NCI-H1694 treated with DMSO at 0.1 percent for 48 hours (cell line): Measurements from ENCODE around the gene RNF220.
"Not testable (repeated sequence)": the region's sequence is repeated elsewhere in the genome, so short reads cannot be mapped to it uniquely, and the experiment has no call there.

Experiments used
- DNase-seq: peaks from one replicate; lab custom pipeline; 2025; lab: John Stamatoyannopoulos, UW

The RNF220 gene

DNA sequence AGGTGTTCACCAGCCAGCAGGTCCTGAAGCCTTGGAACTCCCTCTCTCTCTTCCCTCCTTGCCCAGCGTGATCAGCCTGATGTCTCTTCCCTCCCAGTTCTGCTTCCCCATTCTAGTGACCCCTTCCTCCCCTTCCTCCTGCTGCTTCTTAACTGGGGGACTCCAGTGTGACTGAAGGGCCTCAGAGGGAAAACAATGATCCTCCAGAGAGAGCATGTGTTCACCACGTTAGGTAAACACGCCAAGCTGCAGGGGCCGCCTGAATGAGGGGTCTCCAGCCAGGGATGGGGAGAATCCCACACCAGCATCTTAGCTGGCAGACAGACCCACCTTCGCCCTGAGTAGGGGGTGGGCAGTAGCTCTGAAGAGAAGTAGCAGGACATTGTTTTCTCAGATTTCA, 144.5 kb downstream of the RNF220 start:
- DNase-seq, result no peak

- DNase-seq, result no peak
These were observed 148.2 kb downstream of the RNF220 start for GRCh38 chr1:44553127-44553758.

GRCh38 chr1:44553771-44554170, 148.7 kb downstream of the RNF220 start:
- DNase-seq, result no peak

DNA sequence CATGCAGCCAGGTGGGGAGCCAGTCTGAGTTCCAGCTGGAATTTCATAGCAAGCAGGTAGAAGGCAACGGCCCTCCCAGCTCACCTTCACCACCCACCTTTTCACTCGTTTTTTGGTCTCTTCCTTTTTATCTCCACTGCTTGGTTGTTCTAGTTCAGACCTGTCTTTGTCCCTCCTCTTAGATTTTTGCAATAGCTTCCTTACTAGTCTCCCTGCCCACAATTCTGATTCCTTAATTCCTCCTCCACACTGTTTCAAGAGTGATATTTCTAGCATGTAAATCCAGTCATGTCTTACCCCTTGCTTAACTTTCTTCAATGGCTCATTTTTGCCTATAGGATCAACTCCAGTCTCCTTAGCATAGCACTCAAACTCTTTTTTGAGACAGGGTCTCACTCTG, 149.7 kb downstream of the RNF220 start:
- no peak for DNase-seq

- no peak for DNase-seq
These were observed 152.7 kb downstream of the RNF220 start for GRCh38 chr1:44557778-44558177.

- no peak for DNase-seq
These were observed 153.8 kb downstream of the RNF220 start for GRCh38 chr1:44558883-44559282.

DNA sequence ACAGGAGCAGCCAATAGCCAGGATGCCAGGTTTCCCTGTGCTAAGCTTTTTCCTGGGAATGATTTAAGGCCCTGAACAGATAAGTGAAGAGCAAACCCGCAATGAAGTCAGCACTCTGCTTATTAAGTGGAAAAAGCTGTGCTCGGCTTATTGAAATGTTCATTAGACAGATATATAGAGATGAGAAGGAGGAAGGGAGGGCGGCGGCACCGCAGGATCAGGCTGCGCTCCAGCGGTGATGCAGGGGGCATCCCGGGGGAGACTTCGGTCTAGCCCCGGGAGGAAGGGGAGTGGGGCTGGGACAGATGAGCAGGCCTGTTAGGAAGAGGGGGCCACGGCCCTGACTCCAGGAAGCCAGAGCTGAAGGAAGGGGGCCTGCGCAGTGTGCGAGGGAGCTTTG, 154.3 kb downstream of the RNF220 start:
- no peak for DNase-seq

- DNase-seq, result no peak
These were observed 154.9 kb downstream of the RNF220 start for GRCh38 chr1:44559913-44560312.

DNA sequence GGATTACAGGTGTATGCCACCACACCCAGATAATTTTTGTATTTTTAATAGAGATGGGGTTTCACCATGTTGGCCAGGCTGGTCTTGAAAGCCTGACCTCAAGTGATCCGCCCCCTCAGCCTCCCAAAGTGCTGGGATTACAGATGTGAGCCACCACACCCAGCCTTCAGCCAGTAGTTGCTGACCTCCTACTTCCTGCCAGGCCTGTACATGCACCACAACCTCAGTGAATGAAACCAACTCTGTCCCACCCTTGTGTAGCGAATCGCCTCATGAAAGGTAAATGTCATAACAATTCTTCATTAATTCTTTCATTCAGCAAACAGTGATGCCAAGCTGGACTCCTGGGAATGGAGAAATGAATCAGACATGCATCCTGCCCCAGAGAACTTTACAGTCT, 155.6 kb downstream of the RNF220 start:
- DNase-seq, result not testable (repeated sequence)

- no peak for DNase-seq
These were observed 160.2 kb downstream of the RNF220 start for GRCh38 chr1:44565259-44565750.

- DNase-seq, result no peak
These were observed 160.8 kb downstream of the RNF220 start for GRCh38 chr1:44565833-44566232.

- no peak for DNase-seq
These were observed 161.4 kb downstream of the RNF220 start for GRCh38 chr1:44566281-44567046.

- DNase-seq, result no peak
These were observed 163.3 kb downstream of the RNF220 start for GRCh38 chr1:44568128-44568900.

GRCh38 chr1:44569491-44569890, 164.4 kb downstream of the RNF220 start:
- no peak for DNase-seq

- peak; percentile 67 for DNase-seq
These were observed 166.9 kb downstream of the RNF220 start for GRCh38 chr1:44571712-44572571.

DNA sequence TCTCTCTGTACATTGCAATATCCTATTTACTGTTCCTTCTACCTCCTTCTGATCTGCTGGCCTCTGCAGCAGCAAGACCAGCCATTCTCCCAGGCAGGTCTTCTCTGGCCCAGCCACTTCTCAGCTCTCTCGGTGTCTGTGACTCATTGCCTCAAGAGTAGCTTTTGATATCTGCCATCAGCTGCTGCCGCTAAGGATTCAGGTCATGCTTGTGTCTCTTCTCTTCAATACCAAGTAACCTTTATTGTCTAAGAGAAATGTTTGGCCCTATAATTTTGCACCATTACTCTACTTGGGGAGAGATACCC, 167.5 kb downstream of the RNF220 start:
- no peak for DNase-seq

- no peak for DNase-seq
These were observed 170.3 kb downstream of the RNF220 start for GRCh38 chr1:44575396-44575795.

DNA sequence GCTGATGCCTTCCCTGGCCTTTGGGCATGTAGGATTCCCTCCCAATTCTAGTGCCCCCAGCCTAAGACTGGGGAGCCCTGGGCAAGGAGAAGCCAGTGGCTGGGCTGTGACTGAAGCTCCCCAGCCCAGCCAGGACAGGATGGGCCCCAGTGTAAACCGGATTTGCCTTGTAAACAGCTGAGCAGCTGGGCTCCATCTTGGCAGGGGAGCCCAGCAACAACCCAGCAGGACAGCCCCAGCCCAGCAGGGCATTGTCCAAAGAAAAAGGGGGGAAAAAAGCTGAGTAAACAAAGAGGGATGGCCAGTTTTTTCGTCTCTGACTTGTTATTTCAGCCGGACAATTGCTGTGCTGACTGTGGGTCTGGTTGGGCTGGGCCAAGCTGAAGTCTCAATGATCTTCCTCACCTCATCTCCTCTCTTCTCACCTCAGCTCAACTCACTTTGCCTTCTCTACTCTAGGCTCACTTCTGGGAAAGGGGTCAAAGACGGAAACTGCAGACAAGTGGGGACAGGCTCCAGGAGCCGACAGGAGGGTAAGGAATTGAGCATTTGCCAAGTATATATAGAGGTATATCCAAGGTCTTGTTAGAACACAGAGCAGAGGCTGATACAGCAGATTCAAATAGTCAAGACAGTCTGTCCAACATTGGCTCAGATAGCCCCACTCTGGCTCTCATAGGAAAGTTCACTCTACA, 171.5 kb downstream of the RNF220 start:
- DNase-seq, result no peak

- DNase-seq, result no peak
These were observed 176.2 kb downstream of the RNF220 start for GRCh38 chr1:44581205-44581604.

DNA sequence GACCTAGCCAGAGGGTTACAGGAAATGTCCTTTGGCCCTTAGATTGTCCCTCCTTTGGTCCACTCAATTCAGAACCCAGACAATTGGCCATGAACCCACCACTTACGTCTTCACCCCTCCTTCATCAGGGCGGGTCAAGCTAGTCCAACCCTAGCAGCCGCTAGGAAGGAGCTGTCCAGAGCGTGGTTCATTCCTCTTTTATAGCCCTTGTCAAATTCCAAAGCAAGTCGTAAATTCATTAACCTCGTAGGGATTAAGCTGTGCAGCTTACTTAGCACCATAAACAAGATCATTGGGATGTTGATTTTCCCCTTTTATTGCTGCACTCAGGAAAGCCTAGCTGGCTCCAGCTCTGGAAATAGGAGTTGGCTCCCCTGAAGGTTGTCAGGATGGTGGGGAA, 179.1 kb downstream of the RNF220 start:
- no peak for DNase-seq

DNA sequence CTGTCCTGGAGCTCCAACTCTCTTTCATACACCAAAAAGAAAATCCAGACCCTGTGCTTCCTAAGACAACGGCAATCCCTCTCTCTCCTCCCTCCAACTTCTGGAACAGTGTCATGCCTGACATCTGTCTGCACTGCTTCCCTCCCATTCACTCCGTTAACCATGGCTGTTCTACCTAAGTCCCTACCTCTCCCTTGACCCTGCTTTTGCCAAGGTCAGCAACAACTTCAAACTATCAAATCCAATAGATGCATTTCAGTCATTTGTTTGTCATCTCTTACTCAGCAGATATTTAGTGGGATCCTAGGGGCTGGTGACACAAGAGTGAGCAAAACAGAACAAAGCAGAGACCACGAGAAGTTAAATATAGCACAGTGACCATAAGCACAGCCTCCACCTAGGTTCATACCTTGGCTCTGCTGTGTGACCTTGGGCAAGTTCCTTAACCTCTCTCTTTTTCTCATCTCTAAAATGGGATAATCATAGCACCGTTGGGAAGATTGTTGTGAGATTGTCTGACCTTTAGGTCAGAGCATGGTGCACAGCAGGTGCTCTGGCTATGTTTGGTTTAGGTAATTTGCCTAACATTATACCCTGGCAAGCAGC, 180.4 kb downstream of the RNF220 start:
- no peak for DNase-seq
